Measurements from ENCODE around the gene NEURL1B.
"Not testable (repeated sequence)": the region's sequence is repeated elsewhere in the genome, so short reads cannot be mapped to it uniquely, and the experiment has no call there.

Gene NEURL1B

DNA sequence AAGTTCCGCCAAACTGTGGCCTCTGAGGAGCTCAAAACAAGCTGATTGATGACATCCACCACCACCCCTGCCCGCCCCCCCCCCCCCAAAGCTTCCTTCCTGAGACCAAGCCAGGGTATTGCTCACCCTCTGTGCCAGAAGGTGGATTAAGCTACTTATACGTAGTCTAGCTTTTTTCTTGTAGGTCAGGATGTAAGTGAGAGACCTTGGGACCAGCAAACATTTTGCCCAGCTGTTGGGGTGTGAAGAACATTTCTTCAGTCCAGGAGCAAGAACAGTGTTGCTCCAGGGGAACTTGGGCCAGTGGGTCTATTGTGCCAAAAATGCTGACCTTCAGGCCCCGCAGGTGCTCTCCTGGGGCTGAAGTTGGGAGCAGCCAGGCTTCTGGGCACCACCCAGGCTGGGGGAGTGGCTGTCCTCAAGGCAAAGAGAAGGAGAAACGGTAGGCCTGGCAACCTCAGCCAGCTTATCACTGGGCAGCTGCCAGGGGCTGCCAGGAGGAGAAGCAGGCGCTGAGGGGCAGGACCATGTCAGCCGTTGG is 18.0 kb downstream of the NEURL1B start:
- no peak for DNase-seq

DNA sequence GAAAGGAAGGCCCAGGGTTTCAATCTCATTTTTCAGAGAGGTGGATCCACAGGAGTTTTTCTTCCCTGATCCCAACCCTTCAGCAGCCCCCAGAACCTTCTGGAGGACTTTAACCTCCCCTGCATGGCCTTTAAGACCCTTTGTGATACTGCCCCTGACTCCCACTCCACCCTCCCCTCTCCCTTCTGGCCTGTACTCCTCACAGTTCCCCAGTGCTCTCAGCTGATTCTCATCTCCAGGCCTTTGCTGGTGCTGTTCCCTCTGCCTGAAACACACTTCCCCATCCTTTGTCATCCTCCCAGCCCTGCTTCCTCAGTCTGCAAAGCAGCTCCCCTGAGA is 18.5 kb downstream of the NEURL1B start:
- no peak for DNase-seq

DNA sequence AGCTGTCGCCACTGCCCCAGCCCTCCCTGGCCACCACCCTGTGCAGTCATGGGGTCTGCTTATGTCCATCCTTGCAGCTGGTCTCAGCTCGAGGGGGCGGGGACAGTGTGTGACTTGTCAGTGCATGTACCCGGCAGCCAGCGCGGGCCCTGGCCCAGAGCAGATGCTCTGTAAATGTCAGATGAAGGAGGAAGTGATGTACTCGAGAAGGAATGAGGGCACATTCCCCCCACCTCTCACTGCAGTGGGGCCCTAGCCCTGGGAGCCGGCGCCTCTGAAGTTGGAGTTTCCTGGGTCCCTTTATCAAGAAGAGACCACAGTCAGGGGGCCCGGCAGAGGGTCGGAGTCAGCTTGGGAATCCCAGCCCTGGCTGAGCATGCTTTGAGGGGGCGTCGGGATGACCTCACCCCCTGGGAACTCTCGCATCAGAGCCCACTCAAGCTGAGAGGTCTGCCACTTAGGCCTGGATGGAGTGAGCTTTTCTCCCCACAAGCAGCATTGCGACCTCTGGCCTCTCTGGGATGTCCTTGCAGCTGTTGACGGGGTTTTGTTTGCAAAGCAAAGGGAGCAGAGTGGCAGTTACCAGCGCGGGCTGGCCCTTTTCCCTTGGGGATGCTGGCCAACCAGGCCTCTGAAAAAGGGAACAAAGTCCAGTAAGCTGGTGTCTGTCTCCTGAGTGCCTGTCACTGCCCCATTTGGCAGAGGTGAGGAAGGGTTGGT is 19.0 kb downstream of the NEURL1B start:
- peak; percentile 50 for DNase-seq

- no peak for DNase-seq
Measured at GRCh38 chr5:172660974-172661373, 19.9 kb downstream of the NEURL1B start.

- DNase-seq = no peak
Measured at GRCh38 chr5:172661526-172661925, 20.5 kb downstream of the NEURL1B start.

GRCh38 chr5:172662596-172662995 is 21.5 kb downstream of the NEURL1B start:
- DNase-seq = no peak

- DNase-seq = no peak
Measured at GRCh38 chr5:172664018-172664417, 23.0 kb downstream of the NEURL1B start.

DNA sequence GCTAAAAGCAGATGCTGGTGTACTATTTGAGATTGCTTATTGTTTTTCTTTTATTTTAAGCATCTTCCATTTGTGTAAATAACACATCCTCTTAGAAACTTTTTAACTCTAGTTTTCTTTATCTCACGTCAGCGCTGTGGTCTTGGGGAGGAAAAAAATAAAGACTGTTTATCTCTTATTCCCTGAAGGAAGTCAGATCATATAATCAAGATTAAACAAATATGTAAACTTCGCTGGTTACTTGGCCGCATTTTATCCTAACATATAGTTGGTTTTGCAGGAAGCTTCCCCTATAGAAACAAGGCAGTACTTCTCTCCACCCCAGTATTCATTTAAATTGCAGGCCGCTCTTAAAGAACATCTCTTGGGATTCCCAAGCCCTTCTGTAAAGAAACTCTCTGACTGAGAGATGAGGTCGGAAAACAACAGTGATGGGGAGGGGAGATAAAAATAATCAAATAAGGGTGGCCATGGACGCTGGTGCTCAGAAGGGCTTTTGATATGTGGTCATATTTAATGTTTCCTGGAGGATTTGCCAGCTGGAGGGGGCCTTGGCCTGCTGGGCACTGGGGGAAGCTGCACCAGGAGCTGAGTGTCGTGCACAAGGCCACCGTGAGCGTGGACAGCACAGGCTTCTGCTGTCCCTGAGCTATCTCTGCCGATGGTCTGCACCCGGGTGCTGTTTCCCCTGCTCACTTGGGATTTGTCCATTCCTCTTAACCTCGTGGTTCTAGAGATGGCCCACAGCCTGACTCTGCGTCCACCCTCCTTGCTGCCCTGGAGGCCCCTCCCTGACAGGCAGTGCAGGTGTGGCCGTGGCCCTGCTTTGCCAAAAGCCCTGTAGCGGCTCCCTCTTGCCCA is 23.8 kb downstream of the NEURL1B start:
- DNase-seq = no peak

- no peak for DNase-seq
Measured at GRCh38 chr5:172666251-172666650, 25.2 kb downstream of the NEURL1B start.

DNA sequence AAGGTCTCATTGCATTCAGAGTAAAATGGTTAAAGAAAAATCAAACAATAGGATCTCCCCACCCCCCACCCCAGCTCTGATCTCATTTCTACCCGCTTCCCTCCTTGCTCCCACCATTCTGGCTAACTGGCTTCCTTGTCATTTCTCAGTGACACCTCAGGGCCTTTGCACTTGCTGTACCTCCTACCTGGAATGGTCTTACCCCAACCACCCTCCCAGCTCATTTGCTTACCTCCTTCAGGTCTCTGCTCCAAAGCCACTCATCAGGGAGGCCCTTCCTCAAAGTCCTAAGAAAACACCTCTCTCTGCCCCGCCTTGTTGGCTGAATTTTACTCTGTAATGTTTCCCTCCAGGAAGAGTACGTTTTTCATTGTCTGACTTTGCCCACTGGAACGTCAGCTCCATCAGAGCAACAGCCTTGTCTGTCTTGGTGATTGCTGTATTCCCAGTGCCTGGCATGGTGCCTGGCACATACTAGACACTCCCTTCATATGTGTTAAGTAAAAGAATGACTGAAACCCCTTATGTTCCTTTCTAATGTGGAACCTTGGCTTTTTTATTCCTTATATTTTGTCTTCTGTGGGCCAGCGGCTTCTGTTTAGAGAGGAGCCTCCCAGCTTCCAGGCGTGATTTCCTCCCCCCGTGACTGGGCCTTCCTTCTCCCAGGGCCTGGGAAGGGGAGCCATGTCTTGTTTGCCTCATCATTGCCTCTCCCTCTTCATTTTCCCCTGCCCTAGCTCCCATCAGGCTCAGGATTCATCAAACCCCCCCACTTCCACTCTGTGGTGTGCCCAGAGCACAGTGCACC is 26.9 kb downstream of the NEURL1B start:
- DNase-seq = no peak

GRCh38 chr5:172668594-172669071 is 27.6 kb downstream of the NEURL1B start:
- no peak for DNase-seq

DNA sequence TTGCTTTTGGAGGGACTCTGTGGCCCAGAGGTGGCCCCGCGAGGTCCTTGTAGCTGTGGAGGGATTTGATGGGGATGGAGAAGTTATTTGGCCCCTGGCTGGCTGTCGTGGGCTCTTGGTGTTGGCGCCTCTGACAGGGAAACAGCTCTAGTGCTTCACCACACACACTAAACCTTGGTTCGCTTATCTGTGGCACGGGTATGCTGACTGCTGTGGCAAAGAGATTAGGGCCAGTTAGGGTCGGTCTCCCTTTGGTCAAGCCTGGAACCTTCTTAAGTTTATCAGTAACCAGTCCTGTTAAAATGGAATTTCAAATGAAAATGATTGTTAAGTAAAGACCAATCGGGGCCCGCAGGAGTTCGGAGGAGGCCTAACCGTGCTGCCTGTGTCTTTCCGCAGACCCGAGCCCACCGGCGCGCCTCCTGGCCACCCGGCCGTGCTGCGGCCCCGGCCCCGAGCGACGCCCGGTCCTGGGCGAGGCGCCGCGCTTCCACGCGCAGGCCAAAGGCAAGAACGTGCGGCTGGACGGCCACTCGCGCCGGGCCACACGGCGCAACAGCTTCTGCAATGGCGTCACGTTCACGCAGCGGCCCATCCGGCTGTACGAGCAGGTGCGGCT is 28.4 kb downstream of the NEURL1B start:
- no peak for DNase-seq

- no peak for DNase-seq
Measured at GRCh38 chr5:172670005-172670402, 28.9 kb downstream of the NEURL1B start.

DNA sequence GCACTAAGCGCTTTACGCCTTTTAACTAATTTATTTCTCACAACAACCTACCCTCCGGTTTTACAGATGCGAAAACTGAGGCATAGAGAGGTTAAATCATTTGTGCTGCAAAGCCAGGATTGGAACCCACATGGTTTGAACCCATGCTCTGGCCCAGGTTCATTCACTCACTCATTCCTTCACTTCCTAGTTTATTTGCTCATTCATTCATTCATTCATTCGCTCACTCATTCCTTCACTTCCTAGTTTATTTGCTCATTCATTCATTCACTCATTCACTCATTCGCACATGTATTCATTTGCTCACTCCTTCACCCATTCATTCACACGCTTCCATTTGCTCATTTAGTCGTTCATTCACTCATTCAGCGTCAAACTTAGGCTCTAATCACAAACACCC is 29.4 kb downstream of the NEURL1B start:
- no peak for DNase-seq

GRCh38 chr5:172671091-172671490 is 30.0 kb downstream of the NEURL1B start:
- no peak for DNase-seq

- no peak for DNase-seq
Measured at GRCh38 chr5:172672681-172673080, 31.6 kb downstream of the NEURL1B start.

- DNase-seq = no peak
Measured at GRCh38 chr5:172674155-172674554, 33.1 kb downstream of the NEURL1B start.

DNA sequence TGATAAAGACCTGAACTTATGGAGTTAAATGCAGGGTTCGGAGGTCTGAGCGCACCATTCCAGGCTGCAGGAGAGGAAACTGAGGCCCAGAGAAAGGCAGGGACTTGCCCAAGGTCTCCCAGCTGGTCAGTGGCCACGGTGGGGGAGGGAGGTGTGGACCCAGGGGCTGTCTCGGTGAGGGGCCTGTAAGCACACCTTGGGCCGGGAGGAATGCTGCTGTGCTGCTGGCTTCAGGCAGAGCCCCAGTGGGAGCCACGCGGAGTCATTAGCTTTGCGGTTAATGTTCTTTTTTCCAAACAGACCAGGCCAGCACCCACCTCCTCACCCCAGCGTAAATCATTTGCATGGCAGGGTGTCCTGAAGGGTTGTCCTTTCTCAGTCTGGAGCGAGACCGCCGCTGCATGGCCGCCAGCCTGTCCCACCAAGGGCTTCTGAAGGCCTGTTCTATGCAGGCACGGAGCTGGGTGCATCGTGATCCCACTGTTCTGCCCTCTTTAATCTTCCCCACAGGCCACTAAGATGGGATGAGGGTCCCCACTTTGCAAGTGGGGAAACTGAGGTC is 35.9 kb downstream of the NEURL1B start:
- no peak for DNase-seq

- not testable (repeated sequence) for DNase-seq
Measured at GRCh38 chr5:172678362-172678874, 37.4 kb downstream of the NEURL1B start.

GRCh38 chr5:172678902-172679301 is 37.8 kb downstream of the NEURL1B start:
- DNase-seq = no peak

- DNase-seq = no peak
Measured at GRCh38 chr5:172679628-172680212, 38.7 kb downstream of the NEURL1B start.

DNA sequence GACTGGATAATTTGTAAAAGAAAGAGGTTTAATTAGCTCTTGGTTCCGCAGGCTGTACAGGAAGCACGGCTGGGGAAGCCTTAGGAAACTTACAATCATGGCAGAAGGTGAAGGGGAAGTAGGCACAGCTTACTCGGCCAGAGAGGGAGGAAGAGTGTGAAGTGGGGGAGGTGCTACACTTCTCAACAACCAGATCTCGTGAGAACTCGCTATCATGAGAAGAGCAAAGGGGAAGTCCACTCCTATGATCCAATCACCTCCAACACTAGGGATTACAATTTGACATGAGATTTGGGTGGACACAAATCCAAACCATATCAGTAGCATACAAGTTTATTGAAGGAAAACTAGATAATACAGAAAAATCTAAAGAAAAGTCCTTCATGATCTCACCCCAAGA is 39.9 kb downstream of the NEURL1B start:
- DNase-seq = no peak

All from T1000 (cell line).